Endothelial cell of hepatic sinusoid (primary cell): ENCODE data around the gene HECW1.

ENCODE experiments used
- in situ Hi-C: cut with HindIII; loops from 2 replicates; pipeline ENCODE4 v1.10.0; 2017; ENCODE audit warnings: low sequenced_read_pairs

HECW1 gene

DNA sequence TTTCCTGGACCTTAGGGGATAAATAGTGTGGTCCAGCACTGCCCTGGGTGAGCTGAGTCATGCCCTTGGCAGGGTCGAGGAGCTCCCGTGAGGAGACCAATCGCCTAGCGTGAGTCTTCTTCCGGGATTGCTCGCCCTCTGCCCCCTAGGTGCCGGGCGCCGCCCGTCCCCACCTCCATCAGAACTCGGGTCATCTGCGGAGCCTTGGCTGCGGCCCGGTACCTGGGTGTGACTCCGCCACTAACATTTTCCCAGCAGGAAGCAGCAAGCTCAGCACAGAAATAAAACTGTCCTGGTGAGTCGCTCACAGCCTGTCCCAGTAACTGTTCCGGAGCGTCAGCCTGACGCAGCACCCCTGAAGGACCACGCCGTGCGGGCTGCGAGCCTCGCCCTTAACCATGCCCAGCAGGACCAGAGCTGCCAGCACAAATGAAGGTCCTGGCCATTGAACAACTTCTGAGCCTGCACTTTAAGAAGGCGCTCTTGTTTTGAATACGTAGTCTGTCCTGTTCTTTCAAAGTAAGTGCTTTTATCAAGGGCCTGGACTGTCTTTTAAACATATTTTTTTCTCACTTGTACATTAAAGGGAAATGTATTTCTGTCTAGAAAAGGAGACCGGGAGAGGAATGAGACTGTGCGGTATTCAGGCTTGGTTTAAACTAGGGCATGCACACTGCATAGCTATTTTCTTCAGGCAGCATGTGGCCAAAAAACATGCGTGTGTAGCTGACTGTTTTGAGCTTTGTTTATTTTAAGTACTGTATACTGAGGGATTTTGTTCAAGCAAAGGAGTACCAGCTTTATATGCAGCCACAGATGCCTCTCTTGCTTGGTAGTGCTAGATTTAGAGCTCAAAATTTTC is 136.7 kb downstream of the HECW1 start:
- in situ Hi-C loops = no loop called here

- in situ Hi-C loops = no loop called here
Measured at GRCh38 chr7:43249823-43250145, 137.3 kb downstream of the HECW1 start.

GRCh38 chr7:43260980-43261878 is 148.8 kb downstream of the HECW1 start:
- in situ Hi-C loops = no loop called here

GRCh38 chr7:43265139-43265538 is 152.7 kb downstream of the HECW1 start:
- in situ Hi-C loops = no loop called here

DNA sequence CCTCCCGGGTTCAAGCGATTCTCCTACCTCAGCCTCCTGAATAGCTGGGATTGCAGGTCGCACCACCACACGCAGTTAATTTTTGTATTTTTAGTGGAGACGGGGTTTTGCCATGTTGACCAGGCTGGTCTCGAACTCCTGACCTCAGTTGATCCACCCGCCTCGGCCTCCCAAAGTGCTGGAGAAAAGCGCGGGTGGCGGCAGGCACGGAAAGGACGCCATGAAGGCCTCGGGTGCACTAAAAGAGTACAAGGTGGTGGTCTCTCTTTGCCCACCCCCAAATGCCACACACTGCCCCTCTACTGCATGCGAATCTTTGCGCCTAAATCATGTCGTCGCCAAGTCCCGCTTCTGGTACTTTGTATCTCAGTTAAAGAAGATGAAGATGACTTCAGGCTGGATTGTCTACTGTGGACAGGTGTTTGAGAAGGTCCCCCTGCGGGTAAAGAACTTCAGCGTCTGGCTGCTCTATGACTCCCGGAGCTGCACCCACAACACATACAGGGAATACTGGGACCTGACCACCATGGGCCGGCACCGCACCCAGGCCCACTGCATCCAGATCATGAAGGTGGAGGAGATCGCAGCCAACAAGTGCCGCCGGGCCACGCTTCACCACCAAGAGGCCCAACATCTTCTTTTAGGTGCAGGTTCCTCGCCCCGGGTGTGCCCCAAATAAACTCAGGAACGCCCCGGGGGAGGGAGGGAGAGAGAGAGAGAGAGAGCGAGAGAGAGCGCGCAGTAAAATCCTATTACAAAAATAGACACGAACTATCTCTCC is 161.7 kb downstream of the HECW1 start:
- in situ Hi-C loops = no loop called here

GRCh38 chr7:43274752-43275151 is 162.3 kb downstream of the HECW1 start:
- in situ Hi-C loops = no loop called here

DNA sequence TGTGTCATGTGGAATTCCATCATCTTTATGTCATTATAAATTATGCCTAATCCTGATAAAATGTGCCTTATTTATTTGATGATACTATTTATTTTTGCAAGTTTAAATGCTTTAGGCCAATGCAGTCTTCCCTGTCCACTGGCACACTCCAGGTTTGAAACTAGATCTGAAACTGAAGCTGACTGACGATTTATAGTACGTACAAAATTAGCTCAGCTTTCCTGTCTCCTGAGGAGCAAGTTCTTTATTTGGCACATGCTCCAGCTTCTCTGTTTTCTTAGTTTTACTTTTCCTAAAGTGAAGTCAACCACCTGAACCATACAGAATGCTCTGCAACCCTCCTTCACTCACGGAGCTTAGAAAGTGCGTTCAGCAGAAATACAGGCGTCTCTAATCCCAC is 164.1 kb downstream of the HECW1 start:
- in situ Hi-C loops = no loop called here

DNA sequence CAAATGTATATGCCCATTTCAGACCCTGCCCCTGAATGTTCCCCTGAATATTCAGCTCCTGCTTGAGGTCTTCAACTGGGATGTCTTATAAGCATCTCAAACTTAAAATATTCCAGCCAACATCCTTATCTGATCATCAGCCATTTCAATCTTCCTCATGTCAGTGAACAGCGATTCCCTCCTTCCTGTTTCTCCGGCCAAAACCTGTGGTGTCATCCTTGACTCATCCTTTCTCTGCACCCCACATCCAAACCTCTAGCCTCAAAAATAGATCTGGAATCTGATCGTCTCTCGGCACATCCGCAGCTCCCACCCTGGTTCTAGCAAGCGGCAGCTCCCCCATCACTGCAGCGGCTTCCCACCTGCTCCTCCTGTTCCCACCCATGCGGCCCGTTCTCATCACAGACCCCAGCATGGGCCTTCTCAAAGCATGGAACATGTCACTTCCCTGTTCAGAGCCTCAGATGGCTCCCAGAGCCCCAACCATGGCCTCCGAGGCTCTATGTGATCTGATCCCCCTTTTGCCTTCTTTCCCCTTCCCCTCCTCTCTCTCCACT is 165.7 kb downstream of the HECW1 start:
- in situ Hi-C loops = no loop called here

DNA sequence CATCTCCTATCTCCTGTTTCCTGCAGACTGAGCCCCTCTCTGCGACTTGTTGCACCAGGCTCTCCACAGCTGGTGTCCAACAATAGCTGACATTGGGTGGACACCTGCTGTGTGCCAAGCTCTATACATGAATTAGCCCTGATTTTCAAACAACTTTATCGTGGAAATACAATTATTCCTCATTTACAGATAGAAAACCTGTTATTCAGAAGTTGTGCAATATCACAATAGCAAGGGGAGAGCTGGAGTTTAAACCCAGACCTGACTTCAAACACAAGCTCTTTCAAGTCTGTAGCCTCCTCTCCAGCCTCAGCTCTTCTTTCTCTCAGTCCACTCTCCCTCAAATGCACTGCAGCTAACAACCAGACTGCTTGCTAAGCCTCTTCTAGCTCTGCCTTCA is 168.8 kb downstream of the HECW1 start:
- in situ Hi-C loops = no loop called here

DNA sequence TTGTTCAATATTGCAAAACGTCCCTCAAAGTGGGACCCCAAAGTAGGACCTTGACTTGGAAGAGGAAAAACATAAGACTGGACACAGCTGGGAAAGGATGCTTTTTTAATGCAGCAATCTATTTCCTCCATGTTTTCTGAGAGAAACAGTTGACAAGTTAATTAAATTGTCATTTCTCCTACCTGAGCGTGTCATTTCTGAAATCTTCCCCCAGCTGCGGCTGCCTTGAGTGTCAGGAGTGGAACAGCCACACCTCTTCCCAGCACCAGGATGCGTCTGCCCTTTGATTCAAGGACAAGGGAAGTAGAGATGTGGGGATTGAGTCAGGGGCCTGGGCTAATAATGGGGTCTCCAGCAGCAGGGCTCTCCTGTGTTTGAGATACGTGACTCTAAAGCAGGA is 171.3 kb downstream of the HECW1 start:
- in situ Hi-C loops = no loop called here

- in situ Hi-C loops = no loop called here
Measured at GRCh38 chr7:43289826-43290225, 177.4 kb downstream of the HECW1 start.

GRCh38 chr7:43290978-43291377 is 178.5 kb downstream of the HECW1 start:
- in situ Hi-C loops = no loop called here

DNA sequence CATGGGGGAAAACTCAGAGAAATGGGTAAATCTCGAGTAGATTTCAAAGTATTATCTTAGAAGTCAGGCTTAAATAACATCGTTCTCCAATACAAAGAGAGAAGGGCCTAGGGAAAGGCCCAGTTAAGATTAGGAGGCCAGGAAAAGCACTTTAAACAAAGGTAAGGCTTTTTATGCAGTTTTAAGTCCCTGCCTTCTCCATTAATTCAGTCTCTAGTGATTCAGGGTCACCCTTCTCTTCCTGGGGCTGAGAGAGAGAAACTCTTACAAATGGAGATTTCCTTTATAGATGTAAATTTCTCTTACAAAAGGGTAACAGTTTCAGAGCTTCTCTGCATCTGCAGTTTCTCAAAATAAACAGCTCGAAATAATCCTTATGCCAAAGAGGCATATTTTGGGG is 179.3 kb downstream of the HECW1 start:
- in situ Hi-C loops = no loop called here

DNA sequence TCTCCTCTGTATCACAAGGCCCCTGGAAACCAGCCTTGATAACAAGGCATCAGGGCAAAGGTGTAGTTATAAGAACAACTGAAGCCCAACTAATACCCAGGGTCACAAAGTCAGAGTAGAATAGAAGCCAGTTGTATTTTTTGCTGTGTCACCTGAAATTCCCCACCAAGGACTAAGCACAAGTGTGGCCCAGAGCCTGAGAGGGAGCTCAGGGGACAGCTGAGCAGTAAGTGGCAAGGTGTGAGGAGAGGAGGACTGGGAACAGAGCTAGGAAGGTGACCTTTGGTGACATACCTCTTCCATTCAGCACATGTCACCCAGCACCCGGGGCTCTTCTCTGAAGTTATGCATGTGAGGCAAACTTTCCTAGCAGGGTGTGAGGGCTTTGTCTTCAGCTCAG is 179.9 kb downstream of the HECW1 start:
- in situ Hi-C loops = no loop called here

DNA sequence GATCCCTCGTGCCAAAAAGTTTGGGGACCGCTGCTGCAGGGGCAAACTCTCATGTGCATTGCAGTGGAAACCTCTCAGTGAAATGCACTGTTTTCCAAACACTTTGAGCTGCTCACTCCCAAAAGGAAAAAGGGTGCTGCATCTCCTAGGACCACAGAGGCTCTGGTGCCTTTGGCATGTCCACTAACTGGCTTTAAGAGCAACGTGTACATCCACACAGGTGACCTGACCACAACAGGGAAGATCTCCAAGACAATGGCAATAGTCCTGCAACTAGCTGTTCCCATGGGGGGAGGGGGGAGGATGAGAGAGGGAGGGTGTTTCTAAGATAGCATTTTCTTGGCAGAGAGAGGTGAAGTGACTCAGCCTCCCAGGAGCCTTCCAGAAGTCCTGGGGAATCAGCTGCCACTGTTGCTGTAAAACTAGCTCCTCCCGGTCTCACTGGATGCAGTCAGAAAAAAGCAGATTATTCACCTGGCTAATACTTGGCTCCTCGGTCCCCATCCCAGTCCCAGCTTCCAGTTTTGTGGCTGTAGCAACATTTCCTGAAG is 181.7 kb downstream of the HECW1 start:
- in situ Hi-C loops = no loop called here

- in situ Hi-C loops = no loop called here
Measured at GRCh38 chr7:43295429-43295828, 183.0 kb downstream of the HECW1 start.

DNA sequence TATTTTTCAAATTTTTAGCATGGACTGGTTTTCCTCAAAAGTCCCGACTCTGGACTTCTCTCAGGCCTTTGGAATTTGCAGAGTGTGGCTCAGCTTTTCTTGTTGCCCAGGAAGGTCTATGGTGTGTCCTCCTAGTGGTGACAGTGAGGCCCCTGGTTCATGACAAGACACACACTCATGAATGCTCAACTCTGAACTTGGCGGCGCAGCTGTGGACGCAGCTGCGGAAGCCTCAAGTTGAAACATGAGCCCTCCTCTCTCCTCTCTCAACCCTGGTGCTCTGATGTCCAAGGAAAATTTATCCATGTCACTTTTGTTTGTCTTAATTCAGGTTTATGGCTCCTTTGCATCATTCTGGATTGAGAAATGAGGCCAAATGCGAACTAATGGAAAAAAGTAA is 183.9 kb downstream of the HECW1 start:
- in situ Hi-C loops = no loop called here

DNA sequence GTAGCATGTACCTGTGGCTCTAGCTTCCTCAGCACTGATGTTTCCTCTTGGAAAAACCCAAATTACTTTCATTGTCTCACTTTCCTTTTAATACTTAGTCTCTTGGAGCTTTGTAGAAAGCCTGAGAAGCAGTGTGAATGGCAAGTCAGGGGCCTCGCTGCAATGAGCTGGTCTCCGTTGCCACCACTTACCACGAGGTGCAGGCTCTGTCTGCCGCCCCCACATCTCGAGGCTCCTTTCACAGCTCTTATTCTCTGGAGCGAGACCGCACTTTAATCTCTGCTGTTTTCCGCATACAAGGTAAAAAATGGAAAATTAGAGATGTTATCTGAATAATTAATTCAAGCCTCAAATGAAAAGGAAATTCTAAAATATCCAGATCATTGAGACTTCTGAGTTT is 186.2 kb downstream of the HECW1 start:
- in situ Hi-C loops = no loop called here

DNA sequence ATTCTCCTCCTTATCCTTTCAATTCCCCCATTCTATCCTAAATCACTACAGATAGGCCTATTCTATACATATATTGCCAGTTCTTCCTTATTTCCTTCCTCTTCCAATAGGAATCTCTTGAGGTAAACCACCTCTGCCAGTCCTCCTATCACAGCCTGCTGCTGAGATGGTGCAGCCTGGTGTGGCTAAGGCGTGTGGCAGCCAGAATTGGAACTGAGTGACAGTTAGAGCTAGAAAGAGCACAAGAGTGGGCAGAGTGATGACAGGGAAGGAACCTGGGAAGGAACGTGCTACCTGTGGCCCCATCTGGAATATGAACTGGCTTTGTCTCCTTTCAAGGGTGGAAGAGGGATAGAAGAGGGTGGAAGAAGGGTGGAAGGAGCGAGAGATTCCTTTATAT is 187.7 kb downstream of the HECW1 start:
- in situ Hi-C loops = no loop called here

DNA sequence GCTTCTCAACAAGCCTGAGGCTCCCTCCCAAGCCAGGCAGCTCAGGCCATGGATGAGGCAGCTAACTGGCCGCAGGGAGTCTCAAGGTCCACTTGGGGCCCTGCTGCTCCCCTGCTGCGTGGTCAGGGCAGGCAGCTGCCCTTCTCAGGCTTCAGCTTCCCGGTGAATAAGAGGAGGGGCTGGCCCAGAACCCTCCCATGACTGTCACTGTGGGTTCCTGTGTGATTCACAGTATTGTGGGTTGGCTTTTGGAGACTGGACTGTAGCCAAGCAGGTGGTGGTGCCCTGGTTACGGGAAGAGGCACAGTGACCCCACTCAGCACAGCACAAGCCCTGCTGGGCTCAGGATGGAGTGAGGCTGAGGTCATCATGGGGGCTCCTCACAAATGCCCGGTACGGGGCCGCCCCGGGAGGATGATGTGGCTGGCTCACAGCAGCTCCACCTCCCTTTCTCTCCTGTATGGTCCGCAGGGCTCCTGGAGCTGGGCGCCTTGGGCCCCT is 189.8 kb downstream of the HECW1 start:
- in situ Hi-C loops = no loop called here
